ENCODE data around the gene HSD17B12.
"Not testable (repeated sequence)": the region's sequence is repeated elsewhere in the genome, so short reads cannot be mapped to it uniquely, and the experiment has no call there.

The HSD17B12 gene

DNA sequence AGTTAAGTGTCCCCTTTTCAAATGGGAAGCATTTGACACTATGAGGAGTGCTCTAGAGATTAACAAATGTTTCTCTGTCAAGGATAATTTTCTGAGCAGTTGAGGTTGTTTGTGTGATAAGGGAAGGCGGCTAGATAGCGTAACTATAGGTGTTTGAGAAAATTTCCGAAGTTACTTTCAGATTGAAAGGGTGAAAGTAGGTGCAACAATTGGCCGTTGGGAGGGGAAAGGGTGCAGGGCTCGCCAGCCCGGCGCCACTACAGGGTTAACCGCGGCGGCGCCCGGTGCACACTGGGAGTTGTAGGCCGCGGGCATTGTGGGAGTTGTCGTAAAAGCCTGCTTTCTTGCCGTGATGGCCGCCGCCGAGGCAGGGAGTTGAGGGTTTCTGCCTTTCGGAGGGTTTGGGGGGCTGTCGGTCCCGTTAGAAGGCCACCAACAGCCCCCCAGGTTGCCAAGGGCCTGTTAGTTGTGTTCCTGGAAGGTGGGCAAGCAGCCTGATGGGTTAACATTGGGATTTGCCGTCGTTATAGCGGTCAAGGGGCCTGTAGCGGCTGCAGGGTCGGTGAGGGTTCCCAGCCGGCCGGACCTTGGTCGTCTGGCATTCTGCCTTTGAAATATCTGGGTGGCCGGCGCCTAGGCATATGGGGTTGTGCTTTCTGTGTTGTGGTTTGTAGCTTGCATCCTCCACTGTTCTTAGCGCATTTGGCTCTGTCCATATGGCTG lies 36.5 kb upstream of the HSD17B12 start:
- in situ Hi-C loops (cut with MboI; ENCODE audit: low pct_unique_long_range_greater_than_20kb, low sequenced_read_pairs, unreplicated experiment) = no loop called here
- TF ChIP-seq CTCF (IDR thresholded peaks at IDR 0.05; ENCODE audit: extremely low read depth, insufficient read depth, missing control alignments) = peak; percentile 18
- DNase-seq (ENCODE audit: low spot score) = peak; percentile 88

GRCh38 chr11:43644621-43645299 lies 35.8 kb upstream of the HSD17B12 start:
- DNase-seq (ENCODE audit: low spot score) = peak; percentile 6
- in situ Hi-C loops (cut with MboI; ENCODE audit: low pct_unique_long_range_greater_than_20kb, low sequenced_read_pairs, unreplicated experiment) = no loop called here

DNA sequence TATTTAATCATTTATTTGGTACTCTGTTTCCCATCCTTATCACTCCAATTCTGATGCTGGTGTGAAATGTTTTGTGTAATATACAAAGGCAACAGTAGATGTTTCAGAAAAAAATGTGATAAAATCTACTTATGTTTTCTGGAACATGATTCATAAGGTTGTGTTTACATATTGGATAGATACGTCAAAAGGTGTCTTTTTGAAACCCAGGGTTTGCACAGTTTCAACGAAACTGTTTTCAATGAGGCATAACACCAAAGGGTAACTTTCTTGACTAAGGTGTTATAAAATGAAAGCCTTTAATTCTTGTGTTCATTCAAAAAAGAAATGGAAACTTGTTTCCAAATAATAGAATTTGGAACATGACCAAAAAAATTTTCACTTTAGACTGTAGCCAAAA lies 33.8 kb upstream of the HSD17B12 start:
- no peak for TF ChIP-seq CTCF (IDR thresholded peaks at IDR 0.05; ENCODE audit: extremely low read depth, insufficient read depth, missing control alignments)
- no peak for DNase-seq (ENCODE audit: low spot score)
- in situ Hi-C loops (cut with MboI; ENCODE audit: low pct_unique_long_range_greater_than_20kb, low sequenced_read_pairs, unreplicated experiment) = no loop called here

More at GRCh38 chr11:43644621-43645299, 35.8 kb upstream of the HSD17B12 start:
- TF ChIP-seq CTCF (IDR thresholded peaks at IDR 0.05; ENCODE audit: extremely low read depth, insufficient read depth, missing control alignments) = no peak

- DNase-seq (ENCODE audit: low spot score) = no peak
- in situ Hi-C loops (cut with MboI; ENCODE audit: low pct_unique_long_range_greater_than_20kb, low sequenced_read_pairs, unreplicated experiment) = no loop called here
- no peak for TF ChIP-seq CTCF (IDR thresholded peaks at IDR 0.05; ENCODE audit: extremely low read depth, insufficient read depth, missing control alignments)
Measured at GRCh38 chr11:43648888-43649287, 31.6 kb upstream of the HSD17B12 start.

DNA sequence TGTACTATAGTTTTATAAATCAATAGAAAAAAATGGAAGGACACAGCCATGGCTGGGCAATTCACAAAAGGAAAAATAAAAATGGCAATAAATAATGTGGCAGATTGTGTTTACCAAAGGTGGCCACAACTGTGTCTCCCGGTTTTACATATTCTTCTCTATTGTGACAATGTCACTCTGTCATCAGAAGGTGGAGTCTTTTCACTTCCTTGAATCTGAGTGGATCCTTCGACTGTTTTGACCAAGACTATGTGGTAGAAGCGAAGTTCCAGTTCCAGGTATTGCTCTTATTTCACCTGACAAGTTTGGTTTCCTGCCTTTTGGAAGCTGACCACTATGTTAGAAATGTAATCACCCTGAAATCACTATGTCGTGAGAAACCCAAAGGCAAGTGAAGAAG lies 31.0 kb upstream of the HSD17B12 start:
- DNase-seq (ENCODE audit: low spot score) = no peak
- in situ Hi-C loops (cut with MboI; ENCODE audit: low pct_unique_long_range_greater_than_20kb, low sequenced_read_pairs, unreplicated experiment) = no loop called here
- TF ChIP-seq CTCF (IDR thresholded peaks at IDR 0.05; ENCODE audit: extremely low read depth, insufficient read depth, missing control alignments) = no peak

DNA sequence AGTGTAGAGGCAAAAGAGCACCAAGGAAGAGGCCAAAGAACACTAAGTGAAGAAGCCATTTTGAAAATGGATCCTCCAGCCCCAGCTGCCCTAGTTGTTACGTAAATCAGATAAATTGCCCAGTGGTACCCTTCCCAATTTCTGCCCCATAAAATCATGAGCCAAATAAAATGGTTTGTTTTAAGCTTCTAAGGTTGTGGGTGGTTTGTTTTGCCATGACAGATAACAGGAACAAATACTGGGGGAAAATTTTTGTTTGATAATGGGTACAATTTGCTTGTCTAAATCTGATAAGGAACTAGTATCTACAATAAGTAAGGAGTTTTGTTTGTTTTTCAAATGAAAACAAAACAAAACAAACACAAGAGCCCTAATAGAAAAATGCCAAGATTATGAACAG lies 30.6 kb upstream of the HSD17B12 start:
- in situ Hi-C loops (cut with MboI; ENCODE audit: low pct_unique_long_range_greater_than_20kb, low sequenced_read_pairs, unreplicated experiment) = no loop called here
- no peak for DNase-seq (ENCODE audit: low spot score)
- no peak for TF ChIP-seq CTCF (IDR thresholded peaks at IDR 0.05; ENCODE audit: extremely low read depth, insufficient read depth, missing control alignments)

- not testable (repeated sequence) for DNase-seq (ENCODE audit: low spot score)
Measured at GRCh38 chr11:43663018-43663417, 17.5 kb upstream of the HSD17B12 start.

More at GRCh38 chr11:43663018-43663417, 17.5 kb upstream of the HSD17B12 start:
- in situ Hi-C loops (cut with MboI; ENCODE audit: low pct_unique_long_range_greater_than_20kb, low sequenced_read_pairs, unreplicated experiment) = not testable (repeated sequence)
